HCT116 (cell line): ENCODE results near the gene KCND2.

ENCODE experiments used
- EZH2 ChIP-seq: fragments of 200-600 bp; sonication (generic); IDR thresholded peaks from 2 replicates; pipeline ENCODE4 v1.6.1; 2017; ENCODE audit warnings: antibody characterized with exemption, mixed run types
- POLR2A ChIP-seq: IDR thresholded peaks from 2 replicates; pipeline ENCODE4 v1.7.0; 2011; ENCODE audit warnings: borderline replicate concordance; ENCODE audit not compliant: insufficient read depth, insufficient read length; ENCODE audit errors: extremely low read depth
- POLR2AphosphoS5 ChIP-seq: IDR thresholded peaks from 2 replicates; pipeline ENCODE4 v1.6.1; 2011; ENCODE audit warnings: mild to moderate bottlenecking, low read depth, low read length, moderate library complexity
- RAD21 ChIP-seq: IDR thresholded peaks from 2 replicates; pipeline ENCODE4 v1.6.1; 2012; ENCODE audit warnings: low read depth, mild to moderate bottlenecking
- TCF7L2 ChIP-seq: IDR thresholded peaks from 2 replicates; pipeline ENCODE4 v1.7.0; 2011; ENCODE audit warnings: borderline replicate concordance, inconsistent platforms; ENCODE audit not compliant: insufficient read depth, insufficient read length; ENCODE audit errors: extremely low read depth
- ZNF274 ChIP-seq: fragments of 200-500 bp; sonication (Bioruptor generic); IDR thresholded peaks from 2 replicates; pipeline ENCODE4 v1.6.1; 2014; ENCODE audit warnings: mild to moderate bottlenecking, low read depth, low read length, inconsistent platforms
- TF ChIP-seq, protein P1 (sequence below), 3 experiments: fragments of 200-600 bp in 1 of 3; sonication (generic) in 1 of 3; IDR thresholded peaks in 2 of 3; conservative IDR thresholded peaks in 1 of 3; 2 replicates each; pipeline ENCODE4 v1.5.1; 2012 to 2017; ENCODE audit warnings: low read depth in 2 of 3, low read length in 2 of 3, antibody characterized with exemption in 1 of 3, borderline replicate concordance in 1 of 3, control low read depth in 1 of 3, mild to moderate bottlenecking in 1 of 3, mixed read lengths in 1 of 3, mixed run types in 1 of 3, moderate library complexity in 1 of 3; ENCODE audit not compliant: insufficient read depth in 1 of 3
- TF ChIP-seq, protein P2 (sequence below): IDR thresholded peaks from 2 replicates; pipeline ENCODE4 v1.6.1; 2012; ENCODE audit warnings: low read depth

DNA sequence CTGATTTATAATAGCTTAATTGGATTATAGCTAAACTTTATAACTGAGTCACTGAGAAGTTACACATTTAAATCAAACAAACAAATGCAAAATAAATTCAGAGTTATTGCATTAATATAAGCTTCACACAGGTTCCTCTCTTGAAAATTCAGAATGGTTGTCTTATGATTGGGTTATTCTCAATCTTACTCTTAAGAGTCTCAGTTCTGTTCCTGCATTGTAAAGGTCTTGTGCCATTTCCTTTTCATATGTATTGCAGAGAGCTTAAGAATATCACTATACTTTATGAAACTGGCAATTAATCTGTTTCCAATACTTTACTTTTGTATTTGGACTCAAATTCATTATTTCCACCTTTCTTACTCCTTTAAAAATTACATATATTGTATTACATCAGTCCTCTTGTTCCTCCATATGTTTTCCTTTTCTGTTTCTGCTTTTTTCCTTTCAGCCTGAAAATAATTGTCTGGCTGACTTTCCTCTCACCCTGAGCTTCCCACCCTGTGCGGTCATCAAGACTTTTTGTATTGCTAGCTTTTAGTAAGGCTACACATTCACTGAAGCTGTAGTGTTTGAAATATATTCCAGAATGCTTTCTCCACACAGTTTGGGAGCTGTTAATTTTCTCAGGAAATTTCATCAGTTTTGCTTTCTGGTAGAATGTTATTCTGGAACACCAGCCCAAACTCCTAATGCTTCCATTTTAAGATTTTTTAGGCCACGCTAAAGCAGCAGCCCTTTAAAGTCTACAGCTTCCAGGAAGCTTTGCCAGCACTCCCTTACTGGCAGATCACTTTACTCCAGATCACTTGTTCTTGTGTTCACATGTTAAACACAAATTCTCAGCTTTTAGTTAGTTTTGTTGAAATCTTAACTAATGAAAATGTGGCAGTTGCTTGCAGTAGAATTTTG lies 139.4 kb downstream of the KCND2 start:
- TF ChIP-seq, protein P1, sequence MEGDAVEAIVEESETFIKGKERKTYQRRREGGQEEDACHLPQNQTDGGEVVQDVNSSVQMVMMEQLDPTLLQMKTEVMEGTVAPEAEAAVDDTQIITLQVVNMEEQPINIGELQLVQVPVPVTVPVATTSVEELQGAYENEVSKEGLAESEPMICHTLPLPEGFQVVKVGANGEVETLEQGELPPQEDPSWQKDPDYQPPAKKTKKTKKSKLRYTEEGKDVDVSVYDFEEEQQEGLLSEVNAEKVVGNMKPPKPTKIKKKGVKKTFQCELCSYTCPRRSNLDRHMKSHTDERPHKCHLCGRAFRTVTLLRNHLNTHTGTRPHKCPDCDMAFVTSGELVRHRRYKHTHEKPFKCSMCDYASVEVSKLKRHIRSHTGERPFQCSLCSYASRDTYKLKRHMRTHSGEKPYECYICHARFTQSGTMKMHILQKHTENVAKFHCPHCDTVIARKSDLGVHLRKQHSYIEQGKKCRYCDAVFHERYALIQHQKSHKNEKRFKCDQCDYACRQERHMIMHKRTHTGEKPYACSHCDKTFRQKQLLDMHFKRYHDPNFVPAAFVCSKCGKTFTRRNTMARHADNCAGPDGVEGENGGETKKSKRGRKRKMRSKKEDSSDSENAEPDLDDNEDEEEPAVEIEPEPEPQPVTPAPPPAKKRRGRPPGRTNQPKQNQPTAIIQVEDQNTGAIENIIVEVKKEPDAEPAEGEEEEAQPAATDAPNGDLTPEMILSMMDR (IDR thresholded peaks at IDR 0.05 in 2 of 3, conservative IDR thresholded peaks at IDR 0.05 in 1 of 3; ENCODE audit: borderline replicate concordance in 1 of 3, insufficient read depth in 1 of 3, low read depth in 2 of 3, low read length in 2 of 3) = no peak
- no peak for TF ChIP-seq POLR2A
- no peak for TF ChIP-seq RAD21
- no peak for TF ChIP-seq TCF7L2
- TF ChIP-seq, protein P2, sequence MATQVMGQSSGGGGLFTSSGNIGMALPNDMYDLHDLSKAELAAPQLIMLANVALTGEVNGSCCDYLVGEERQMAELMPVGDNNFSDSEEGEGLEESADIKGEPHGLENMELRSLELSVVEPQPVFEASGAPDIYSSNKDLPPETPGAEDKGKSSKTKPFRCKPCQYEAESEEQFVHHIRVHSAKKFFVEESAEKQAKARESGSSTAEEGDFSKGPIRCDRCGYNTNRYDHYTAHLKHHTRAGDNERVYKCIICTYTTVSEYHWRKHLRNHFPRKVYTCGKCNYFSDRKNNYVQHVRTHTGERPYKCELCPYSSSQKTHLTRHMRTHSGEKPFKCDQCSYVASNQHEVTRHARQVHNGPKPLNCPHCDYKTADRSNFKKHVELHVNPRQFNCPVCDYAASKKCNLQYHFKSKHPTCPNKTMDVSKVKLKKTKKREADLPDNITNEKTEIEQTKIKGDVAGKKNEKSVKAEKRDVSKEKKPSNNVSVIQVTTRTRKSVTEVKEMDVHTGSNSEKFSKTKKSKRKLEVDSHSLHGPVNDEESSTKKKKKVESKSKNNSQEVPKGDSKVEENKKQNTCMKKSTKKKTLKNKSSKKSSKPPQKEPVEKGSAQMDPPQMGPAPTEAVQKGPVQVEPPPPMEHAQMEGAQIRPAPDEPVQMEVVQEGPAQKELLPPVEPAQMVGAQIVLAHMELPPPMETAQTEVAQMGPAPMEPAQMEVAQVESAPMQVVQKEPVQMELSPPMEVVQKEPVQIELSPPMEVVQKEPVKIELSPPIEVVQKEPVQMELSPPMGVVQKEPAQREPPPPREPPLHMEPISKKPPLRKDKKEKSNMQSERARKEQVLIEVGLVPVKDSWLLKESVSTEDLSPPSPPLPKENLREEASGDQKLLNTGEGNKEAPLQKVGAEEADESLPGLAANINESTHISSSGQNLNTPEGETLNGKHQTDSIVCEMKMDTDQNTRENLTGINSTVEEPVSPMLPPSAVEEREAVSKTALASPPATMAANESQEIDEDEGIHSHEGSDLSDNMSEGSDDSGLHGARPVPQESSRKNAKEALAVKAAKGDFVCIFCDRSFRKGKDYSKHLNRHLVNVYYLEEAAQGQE = no peak
- TF ChIP-seq EZH2 = no peak
- no peak for TF ChIP-seq ZNF274
- TF ChIP-seq POLR2AphosphoS5 = no peak
